B cell (primary cell): ENCODE results near the gene GPR18.

Experiments
- CTCF ChIP-seq: fragments of 200-600 bp; IDR thresholded peaks from one replicate; pipeline ENCODE4 v1.8.0; 2022; ENCODE audit warnings: antibody characterized with exemption, mild to moderate bottlenecking
- EZH2 ChIP-seq: IDR thresholded peaks from 2 replicates; pipeline ENCODE4 v1.6.1; 2012; ENCODE audit warnings: borderline replicate concordance, low read depth, mild to moderate bottlenecking, moderate library complexity, low read length; ENCODE audit not compliant: insufficient read depth, poor library complexity, severe bottlenecking

- TF ChIP-seq CTCF (no peak), EZH2 (no peak)
Measured at GRCh38 chr13:99218545-99218944, 39.6 kb downstream of the GPR18 start.
